ENCODE measurements around the gene LATS2. TPM values are rescaled to one million over a fixed set of nuclear protein-coding genes. Genes with fewer than 3 reads are reported as not detected.

Gene LATS2
- total RNA-seq, 1 experiment from 2014 or later: 18.8 TPM

- peaks cover 99% of the 10 kb centered on the region for H3K79me2 ChIP-seq (ENCODE audit: insufficient read depth, low read length)
- no peak overlapping the region for H3K27ac ChIP-seq (ENCODE audit: low read depth, low read length)
- ChIA-PET RAD21 (ENCODE audit: low non-redundant PET in 1 of 2, low total read pairs in 2 of 2, uncharacterized antibody in 2 of 2, unreplicated experiment in 2 of 2) (no interaction called here), CTCF (no interaction called here), POLR2A (no interaction called here)
- H4K20me1 ChIP-seq (ENCODE audit: insufficient read depth): no peaks in the 10 kb centered on the region; the same call in 1 of the 2 replicates
- no peaks in the 10 kb centered on the region for H3K27me3 ChIP-seq (ENCODE audit: insufficient read depth, low read length)
- peak; percentile 54 for ATAC-seq
- TF ChIP-seq, protein P1, sequence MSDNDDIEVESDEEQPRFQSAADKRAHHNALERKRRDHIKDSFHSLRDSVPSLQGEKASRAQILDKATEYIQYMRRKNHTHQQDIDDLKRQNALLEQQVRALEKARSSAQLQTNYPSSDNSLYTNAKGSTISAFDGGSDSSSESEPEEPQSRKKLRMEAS (IDR thresholded peaks at IDR 0.05): peak; percentile 32; the same call in 1 of the 2 replicates
- no peak for TF ChIP-seq RAD21 (IDR thresholded peaks at IDR 0.05; ENCODE audit: low read depth)
- H3K4me3 ChIP-seq (replicated peaks in 1 of 2; ENCODE audit: low read depth in 1 of 2, low read length in 2 of 2): no peak overlapping the region
- peaks cover 6 to 11% of the 10 kb centered on the region in 2 experiments for H3K4me1 ChIP-seq (ENCODE audit: control insufficient read depth in 1 of 2, insufficient read depth in 2 of 2, low read length in 2 of 2)
- no TSS peak for BruUV-seq (replicated peaks)
- no peaks in the 10 kb centered on the region for H3K36me3 ChIP-seq (ENCODE audit: control insufficient read depth in 1 of 2, insufficient read depth in 2 of 2, low read length in 2 of 2)
- intact Hi-C loops (cut with micrococcal nuclease): loop anchor here (10.0 kb wide), 1 partner anchor 451 kb away; no protein-coding TSS in a partner anchor
- H2AFZ ChIP-seq (ENCODE audit: low read depth, low read length, poor library complexity, severe bottlenecking): no peak overlapping the region
- H3K9me3 ChIP-seq (ENCODE audit: control insufficient read depth in 1 of 2, insufficient read depth in 1 of 2, low read depth in 1 of 2, low read length in 2 of 2): no peaks in the 10 kb centered on the region
- DNase-seq (ENCODE audit: low read depth, low spot score): no peak
- peak overlapping the region; percentile 16 for H3K4me2 ChIP-seq (ENCODE audit: low read length)
- H3K9ac ChIP-seq (ENCODE audit: low read length): no peak overlapping the region
- no peaks in the 10 kb centered on the region for H3K9me2 ChIP-seq (ENCODE audit: insufficient read depth)
These were observed 27.4 kb downstream of the LATS2 start for GRCh38 chr13:21033856-21034602.

DNA sequence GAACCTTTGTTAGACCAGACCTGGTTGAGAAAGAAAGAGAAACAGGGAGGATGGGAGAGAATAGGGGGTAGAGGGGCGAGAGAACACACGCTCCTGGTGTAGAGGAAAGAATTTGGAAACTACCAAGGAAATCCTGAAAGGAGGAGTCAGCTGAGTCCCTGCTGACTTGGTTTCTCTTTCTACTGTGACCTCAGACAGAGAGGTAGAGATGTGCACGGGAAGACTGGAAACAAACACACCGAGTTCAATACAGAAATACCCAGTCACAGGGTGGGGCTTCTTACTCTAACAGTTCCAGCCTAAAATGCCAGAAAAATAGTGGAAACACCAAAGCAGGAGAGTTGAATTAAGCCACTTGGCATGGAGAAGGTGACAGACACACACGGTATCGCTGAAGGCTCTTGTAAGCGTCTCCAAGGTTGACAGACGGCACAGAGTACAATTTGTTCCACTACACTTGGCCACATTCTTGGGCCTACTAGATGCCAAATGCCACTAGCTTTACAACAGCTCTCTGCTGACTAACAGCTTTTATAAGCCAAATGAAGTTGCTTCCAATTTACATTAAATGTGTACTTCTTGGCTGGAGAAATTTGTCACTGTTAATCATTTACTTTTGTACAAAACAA is 28.1 kb downstream of the LATS2 start:
- DNase-seq (ENCODE audit: low read depth, low spot score): no peak
- no peaks in the 10 kb centered on the region; the same call in 1 of the 2 replicates for H4K20me1 ChIP-seq (ENCODE audit: insufficient read depth)
- TF ChIP-seq ATF3 (IDR thresholded peaks at IDR 0.05) (no peak), JUND (IDR thresholded peaks at IDR 0.05) (no peak), EZH2 (IDR thresholded peaks at IDR 0.05) (no peak), TCF7L2 (IDR thresholded peaks at IDR 0.05; ENCODE audit: borderline replicate concordance, extremely low read depth, insufficient read depth, insufficient read length) (no peak), ZNF274 (IDR thresholded peaks at IDR 0.05; ENCODE audit: low read depth, low read length) (no peak), YY1 (IDR thresholded peaks at IDR 0.05; ENCODE audit: extremely low read depth, insufficient replicate concordance, low read depth, low read length) (no peak)
- TF ChIP-seq, protein P1 (IDR thresholded peaks at IDR 0.05): no peak
- TF ChIP-seq, protein P2, sequence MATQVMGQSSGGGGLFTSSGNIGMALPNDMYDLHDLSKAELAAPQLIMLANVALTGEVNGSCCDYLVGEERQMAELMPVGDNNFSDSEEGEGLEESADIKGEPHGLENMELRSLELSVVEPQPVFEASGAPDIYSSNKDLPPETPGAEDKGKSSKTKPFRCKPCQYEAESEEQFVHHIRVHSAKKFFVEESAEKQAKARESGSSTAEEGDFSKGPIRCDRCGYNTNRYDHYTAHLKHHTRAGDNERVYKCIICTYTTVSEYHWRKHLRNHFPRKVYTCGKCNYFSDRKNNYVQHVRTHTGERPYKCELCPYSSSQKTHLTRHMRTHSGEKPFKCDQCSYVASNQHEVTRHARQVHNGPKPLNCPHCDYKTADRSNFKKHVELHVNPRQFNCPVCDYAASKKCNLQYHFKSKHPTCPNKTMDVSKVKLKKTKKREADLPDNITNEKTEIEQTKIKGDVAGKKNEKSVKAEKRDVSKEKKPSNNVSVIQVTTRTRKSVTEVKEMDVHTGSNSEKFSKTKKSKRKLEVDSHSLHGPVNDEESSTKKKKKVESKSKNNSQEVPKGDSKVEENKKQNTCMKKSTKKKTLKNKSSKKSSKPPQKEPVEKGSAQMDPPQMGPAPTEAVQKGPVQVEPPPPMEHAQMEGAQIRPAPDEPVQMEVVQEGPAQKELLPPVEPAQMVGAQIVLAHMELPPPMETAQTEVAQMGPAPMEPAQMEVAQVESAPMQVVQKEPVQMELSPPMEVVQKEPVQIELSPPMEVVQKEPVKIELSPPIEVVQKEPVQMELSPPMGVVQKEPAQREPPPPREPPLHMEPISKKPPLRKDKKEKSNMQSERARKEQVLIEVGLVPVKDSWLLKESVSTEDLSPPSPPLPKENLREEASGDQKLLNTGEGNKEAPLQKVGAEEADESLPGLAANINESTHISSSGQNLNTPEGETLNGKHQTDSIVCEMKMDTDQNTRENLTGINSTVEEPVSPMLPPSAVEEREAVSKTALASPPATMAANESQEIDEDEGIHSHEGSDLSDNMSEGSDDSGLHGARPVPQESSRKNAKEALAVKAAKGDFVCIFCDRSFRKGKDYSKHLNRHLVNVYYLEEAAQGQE (IDR thresholded peaks at IDR 0.05; ENCODE audit: low read depth): no peak
- ATAC-seq: no peak
- H3K9me2 ChIP-seq (ENCODE audit: insufficient read depth): no peaks in the 10 kb centered on the region
- H3K4me1 ChIP-seq (ENCODE audit: control insufficient read depth in 1 of 2, insufficient read depth in 2 of 2, low read length in 2 of 2): peaks cover 6 to 11% of the 10 kb centered on the region in 2 experiments
- ChIA-PET POLR2A (no interaction called here), CTCF (no interaction called here), RAD21 (ENCODE audit: low non-redundant PET in 1 of 2, low total read pairs in 2 of 2, uncharacterized antibody in 2 of 2, unreplicated experiment in 2 of 2) (no interaction called here)
- no peaks in the 10 kb centered on the region for H3K27me3 ChIP-seq (ENCODE audit: insufficient read depth, low read length)
- no peak overlapping the region for H2AFZ ChIP-seq (ENCODE audit: low read depth, low read length, poor library complexity, severe bottlenecking)
- H3K4me2 ChIP-seq (ENCODE audit: low read length): no peak overlapping the region
- no peaks in the 10 kb centered on the region for H3K9me3 ChIP-seq (ENCODE audit: control insufficient read depth in 1 of 2, insufficient read depth in 1 of 2, low read depth in 1 of 2, low read length in 2 of 2)
- no peak overlapping the region for H3K27ac ChIP-seq (ENCODE audit: low read depth, low read length)
- H3K9ac ChIP-seq (ENCODE audit: low read length): no peak overlapping the region
- H3K4me3 ChIP-seq (replicated peaks in 1 of 2; ENCODE audit: low read depth in 1 of 2, low read length in 2 of 2): no peak overlapping the region
- H3K79me2 ChIP-seq (ENCODE audit: insufficient read depth, low read length): peaks cover 99% of the 10 kb centered on the region
- intact Hi-C loops (cut with micrococcal nuclease): loop anchor here (10.0 kb wide), 1 partner anchor 451 kb away; no protein-coding TSS in a partner anchor
- BruUV-seq (replicated peaks): no TSS peak
- no peaks in the 10 kb centered on the region for H3K36me3 ChIP-seq (ENCODE audit: control insufficient read depth in 1 of 2, insufficient read depth in 2 of 2, low read length in 2 of 2)

All from HCT116 (cell line).